HG03457 (cell line): Measurements from ENCODE around the gene GAPDHS.

Experiments
- ATAC-seq: cut with Tn5 transposase; IDR thresholded peaks from one replicate; pipeline ENCODE4 v1.9.1; 2021; ENCODE audit warnings: moderate number of reproducible peaks; ENCODE audit not compliant: unreplicated experiment

Gene GAPDHS

DNA sequence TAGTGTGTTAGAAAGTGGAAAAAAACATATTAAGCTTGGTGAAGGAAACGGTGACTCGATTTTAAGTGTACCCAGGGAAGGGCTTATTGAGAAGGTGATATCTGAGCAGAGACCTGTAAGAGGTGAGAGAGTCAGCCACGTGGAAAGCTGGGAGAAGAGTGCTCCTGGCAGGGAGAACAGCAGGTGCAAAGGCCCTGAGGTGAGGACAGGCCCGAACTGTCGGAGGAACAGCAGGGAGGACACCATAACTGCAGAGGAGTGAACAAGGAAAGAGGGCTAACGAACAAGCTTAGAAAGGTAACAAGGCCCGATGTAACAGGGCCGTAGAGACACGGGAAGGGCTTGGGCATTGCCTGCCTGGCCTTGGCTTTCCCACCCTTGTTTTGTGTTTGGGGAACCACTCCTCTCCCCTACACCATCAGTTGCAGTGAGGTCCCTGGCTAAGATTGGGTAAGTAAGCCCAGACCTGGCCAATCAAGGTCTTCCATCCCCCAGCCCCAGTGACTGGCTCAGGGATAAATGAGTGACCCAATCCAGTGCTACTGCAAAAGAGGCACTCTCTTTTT is 22.9 kb downstream of the GAPDHS start:
- ATAC-seq = no peak

DNA sequence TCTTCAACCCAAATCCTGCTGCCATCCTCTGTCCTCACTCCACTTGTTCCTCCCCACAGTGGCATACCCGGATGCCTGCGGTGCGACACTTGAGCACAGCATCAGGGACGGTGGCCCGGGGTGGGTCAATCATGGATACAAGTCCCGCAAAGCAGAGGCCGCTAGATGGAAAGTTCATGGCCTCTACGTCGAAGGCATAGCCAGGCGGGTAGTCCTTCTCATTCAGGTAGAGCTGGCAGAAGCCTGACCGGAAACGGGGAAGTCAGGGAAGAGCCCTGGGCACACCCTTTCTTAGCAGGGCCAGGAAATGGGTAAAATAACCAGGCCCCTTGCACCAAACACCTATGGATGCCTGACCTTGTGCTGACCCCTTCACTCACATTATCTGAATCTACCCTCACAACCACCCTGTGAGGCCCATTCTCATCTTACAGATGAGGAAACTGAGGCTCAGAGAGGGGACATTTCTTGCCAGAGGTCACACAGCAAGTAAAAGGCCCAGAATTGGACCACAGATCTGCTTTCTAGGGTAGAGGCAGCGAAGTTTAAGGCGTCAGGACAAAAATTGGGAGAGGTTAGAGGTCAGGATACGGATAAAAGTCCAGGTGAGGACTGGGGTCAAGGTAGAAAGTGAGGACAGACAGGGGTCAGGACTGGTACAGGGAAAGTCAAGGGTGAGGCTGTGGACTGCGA is 23.7 kb downstream of the GAPDHS start:
- no peak for ATAC-seq

DNA sequence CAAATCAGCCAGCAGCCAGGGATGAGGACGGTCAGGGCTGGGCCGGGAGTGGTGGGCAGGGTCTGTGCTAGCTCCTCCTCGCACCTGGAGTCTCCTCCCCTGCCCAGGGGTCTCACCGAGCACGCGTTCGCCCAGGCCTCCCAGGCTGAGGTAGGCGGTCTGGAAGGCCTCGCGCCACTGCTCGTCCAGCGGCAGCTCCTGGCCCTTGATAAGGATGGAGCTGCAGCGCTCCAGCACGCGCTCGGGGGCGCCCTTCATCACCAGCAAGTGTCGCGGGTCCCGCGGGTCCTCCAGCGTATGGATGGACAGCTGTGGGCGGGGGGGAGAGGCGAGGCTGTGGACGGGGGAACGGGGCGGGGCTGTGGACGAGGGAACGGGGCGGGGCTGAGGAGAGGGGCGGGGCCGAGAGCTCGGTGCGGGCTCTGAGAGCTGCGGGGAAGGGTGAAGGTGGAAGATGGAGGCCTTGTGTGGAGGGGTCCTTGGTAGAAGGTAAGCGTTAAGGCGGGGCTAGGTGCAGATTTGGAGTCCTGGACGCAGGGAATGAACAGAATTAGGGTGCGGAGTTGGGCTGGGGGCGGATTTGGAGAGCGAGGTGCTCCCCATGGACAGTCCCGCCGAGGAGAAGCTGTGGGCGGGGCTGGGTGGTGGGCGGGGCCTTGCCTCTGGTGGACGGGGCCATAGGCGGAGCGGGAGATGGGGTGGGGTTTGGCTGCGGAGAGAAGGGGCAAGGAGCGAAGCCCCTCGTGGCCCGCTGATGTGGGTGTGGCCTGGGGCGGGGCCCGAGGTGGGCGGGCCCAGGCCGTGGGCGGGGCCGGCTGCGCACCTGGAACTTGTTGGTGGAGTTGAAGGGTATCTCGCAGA is 24.5 kb downstream of the GAPDHS start:
- ATAC-seq = no peak

DNA sequence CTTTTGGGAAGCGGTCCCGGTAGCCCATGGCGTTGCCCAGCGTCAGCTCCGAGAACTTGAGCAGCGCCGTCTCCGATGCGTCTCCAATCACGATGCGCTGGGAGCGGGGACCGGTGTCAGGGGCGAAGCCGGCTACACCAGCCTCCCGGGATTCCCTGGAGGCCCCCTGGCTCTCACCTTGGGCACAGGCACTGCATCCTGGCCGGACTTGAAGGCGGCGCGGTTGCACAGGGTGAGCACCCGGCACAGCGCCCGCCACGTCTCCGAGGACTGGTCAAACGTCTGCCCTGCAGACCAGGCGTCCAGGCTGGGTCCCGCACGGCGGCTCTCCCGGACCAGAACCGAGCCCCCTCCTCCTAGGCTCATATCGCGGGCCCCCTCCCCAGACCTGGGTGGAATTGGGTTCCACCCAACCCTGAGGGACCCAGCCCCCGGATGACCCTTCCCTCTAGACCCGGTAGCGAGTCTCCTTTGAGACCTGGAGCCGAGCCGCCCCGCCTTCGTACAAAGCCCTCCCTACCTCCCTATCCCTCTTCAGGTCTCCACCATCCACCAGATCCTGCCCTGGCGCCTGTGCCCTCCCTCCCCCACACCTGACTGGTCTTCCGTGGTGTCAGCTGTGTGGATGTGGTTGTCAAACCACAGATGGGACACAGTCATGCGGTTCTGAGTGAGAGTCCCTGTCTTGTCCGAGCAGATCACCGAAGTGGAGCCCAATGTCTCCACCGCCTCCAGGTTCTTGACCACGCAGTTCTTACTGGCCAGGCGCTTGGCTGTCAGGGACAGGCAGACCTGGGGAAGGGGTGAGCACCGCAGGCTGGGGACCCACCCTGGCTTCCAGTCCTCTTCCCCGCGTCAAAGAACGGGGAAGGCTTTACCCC is 25.4 kb downstream of the GAPDHS start:
- no peak for ATAC-seq

DNA sequence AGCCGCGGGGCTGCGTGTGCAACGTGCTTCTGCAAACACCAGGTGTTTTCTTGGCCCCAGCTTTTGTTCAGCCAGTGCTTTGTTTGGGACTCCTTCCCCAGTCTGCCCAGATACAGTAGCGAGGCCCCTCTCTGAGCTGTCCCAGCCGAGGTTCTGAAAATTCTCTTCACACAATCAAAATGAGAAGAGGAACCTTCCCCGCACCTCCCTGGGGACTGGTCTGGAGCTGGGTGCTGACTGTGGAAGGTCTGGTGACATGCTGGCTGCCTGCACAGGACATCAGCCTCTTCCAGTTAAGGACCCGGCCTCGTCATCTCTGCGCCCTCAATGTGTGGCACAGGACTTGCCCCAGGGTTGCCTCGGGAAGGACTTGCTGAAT is 26.0 kb downstream of the GAPDHS start:
- no peak for ATAC-seq

DNA sequence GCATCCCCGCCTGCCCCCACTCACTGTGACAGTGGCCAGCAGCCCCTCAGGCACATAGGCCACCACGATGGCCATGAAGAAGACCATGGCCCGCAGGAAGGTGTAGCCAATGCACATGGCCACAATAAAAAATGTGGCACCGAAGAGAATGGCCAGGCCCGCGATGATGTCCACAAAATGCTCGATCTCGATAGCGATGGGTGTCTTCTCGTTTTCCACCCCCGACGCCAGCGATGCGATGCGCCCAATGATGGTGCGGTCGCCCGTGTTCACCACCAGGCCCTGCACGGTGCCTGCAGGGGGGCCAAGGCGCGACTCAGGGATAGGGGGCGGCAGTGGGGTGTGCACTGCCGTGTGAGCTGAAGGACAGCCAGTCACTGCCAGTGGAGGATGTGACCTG is 26.5 kb downstream of the GAPDHS start:
- no peak for ATAC-seq

DNA sequence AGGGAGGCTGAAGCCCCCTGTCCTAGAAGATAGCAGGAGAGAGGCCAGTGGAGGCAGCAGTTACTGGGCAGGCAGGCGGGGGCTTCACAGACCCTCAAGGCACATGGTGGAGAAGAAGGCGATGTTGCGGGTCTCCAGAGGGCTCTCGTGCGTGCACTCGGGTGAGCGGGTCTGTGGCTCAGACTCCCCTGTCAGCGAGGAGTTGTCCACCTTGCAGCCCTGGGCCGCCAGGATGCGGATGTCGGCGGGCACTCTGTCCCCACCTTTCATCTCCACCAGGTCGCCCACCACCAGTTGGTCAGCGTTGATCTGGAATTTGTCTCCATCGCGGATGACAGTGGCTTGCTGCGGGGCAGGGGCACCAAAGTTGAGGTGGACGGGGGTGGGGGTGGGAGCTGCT is 27.0 kb downstream of the GAPDHS start:
- ATAC-seq = no peak

DNA sequence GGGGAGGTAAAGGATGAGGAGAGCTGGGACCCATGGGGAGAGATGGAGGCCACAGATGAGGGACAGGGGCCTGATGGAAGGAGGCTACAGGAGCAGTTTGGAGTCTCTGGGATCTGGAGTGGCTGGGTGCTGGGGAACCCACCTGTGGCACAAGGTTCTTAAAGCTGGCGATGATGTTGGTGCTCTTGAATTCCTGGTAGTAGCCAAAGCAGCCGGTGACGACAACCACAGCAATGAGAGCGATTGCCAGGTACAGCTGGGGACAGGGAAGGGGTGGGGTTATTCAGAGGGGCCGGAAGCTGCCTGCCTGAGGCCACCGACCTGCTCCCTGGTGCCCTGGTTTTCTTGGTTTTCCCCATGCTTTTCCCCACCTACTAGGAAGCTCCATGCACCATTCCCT is 27.4 kb downstream of the GAPDHS start:
- ATAC-seq = no peak

DNA sequence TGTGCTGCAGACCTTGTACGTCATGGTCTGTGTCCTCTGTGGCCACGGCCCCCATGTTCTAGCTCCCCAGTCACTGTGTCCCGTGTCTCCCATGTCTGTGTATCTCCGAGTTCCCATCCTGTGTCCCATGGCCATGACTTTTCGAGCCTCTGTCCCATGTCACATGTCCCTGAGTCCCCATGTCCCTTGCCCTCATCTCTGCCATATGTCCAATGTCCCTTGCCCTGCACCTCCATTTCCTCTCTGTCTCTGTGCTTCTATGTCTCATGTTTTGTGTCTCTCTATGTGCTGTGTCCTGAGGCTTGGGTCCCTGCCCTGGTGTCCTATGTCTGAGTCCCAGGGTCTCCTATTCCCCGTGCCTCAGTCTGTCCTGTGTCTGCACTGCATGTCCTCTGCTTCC is 28.2 kb downstream of the GAPDHS start:
- ATAC-seq = no peak

DNA sequence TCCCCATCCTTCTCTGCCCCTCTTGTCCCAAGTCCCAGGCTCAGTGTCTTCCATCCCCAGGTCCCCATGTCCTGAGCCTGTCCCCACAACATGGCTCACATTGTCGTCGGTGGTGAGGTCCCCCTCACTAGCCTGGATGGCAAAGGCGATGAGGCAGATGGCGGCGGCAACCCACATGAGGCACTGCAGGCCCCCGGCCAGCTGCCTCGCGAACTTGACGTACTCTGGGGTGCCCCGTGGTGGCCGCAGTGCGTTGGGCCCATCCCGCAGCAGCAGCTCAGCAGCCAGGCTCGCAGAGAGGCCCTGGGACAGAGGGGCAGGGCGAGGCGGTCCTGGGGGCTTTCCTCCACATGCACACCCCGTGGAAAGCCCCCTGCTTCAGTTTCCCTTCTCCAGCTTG is 29.1 kb downstream of the GAPDHS start:
- no peak for ATAC-seq

DNA sequence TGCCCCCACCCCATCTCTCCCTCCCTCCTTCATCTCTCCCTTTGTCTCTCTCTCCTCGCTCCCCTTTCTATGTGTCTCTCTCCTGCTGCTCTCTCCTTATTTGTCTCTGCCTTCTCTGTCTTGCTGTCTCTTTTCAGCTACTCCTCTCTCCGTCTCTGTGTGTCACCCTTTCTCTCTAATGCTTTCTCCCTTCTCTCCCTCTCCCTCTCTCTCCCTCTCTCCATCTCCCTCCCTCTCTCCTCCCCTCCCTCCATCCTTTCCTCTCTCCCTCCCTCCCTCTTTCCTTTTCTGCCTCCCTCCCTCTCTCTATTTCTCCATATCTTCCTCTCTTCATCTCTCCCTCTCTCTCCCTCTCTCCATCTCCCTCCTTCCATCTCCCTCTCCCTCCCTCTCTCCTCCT is 29.5 kb downstream of the GAPDHS start:
- no peak for ATAC-seq

DNA sequence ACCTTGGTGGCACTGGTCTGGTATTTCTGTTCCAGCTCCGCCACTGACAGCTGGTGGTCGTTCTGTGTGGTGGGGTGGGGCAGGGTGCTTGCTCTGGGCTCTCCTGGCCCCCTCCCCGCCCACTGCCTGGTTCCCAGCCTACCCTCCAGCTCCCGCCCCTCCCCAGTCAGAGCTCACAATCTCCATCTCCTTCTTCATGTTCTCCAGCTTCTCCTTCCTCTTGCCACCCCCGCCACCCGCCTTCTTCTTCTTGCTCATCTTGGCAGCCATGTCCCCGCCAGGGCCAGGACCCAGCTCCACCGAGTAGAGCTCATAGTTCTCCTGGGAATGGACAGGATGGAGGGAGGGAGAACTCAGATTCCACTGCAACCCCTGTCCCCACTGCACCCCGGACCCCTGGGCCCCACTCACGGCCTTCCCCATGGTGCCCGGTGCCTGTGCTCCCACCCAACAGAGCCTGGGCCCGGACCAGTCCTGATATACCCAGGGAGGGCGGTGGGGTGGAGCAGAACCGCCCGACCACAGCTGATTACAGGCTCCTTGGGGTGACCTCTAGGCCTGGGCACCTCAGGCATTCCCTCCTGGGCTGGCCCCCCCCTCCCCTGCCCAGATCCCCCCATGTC is 30.1 kb downstream of the GAPDHS start, which contains the start of gene ATP4A:
Gene ATP4A, minus strand, starts transcription at position 452 of the 623 bp plus-strand sequence. Its CDS starts 29 bp downstream, at position 423.
- ATAC-seq = no peak

DNA sequence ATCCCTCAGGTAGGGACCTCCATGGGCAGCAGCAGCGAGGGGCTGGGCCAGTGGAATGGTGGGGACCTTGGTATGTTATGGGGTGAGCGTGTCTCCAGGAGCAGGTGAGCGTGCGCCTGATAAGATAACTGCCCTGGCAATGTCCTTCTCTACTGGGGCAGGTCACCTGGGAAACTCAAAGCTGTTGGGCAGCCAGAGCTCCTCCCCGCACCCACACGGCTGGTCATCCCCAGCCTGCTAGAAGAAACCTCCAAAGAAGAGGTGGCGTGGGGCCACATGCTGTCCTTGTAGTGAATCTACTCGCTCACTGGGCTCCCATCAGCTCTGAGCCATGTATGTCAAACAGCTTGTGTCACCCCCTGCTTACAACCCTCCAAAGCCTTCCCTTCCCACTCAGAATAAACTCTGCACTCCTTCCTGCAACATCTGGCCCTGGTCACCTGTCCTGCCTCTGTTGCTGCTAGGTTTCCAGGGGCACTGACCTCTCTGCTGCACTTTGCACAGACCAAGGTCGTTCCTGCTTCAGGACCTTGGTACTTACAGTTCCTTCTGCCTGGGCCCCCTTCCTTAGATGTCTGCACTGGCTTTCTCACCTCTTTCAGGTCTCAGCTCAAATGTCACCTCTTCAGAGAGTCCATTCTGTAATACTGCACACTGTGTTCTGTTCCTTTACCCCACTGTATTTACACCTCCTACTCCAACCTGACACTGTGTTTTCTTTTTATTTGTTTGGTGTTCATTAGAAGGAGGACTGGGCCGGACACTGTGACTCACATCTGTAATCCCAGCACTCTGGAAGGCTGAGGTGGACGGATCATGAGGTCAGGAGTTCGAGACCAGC is 32.0 kb downstream of the GAPDHS start:
- no peak for ATAC-seq

DNA sequence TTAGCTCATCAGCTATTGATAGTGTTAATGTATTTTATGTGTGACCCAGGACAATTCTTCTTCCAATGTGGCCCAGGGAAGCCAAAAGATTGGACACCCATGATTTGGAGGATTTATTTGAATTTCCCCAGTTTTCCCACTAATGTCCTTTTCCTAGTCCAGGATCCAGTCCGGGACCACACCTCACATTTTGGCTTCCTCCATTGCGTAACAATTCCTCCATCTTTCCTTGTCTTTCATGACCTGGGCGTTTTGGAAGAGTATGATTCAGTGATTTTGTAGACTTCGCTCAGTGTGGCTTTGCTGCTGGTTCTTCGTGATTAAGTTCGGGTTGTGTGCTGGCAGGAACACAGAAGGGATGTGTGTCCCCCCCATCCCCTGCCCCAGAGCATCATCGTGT is 33.5 kb downstream of the GAPDHS start:
- no peak for ATAC-seq

DNA sequence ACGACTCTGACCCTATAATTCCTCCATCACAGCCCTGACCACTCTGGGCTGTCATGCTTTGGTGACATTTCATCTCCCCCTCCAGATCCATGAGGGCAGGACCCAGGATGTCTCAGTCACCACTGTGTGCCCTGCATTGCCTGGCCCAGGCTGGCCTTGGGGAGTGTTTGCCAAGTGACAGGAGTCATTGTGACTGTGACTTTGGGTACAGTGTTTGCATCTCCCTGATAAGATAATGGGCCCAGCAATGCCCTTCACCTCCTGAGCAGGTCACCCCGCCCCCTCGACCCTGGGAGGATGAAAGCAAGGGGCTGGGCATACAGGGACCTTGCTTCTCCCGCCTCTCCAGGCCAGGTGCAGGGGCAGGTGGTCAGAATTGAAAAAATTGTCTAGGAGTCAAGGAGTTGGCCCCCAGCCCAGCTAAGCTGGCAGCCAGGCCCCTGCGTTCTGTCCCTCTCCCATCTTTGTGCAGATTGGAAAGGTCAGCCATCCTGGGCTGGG is 36.1 kb downstream of the GAPDHS start:
- no peak for ATAC-seq

DNA sequence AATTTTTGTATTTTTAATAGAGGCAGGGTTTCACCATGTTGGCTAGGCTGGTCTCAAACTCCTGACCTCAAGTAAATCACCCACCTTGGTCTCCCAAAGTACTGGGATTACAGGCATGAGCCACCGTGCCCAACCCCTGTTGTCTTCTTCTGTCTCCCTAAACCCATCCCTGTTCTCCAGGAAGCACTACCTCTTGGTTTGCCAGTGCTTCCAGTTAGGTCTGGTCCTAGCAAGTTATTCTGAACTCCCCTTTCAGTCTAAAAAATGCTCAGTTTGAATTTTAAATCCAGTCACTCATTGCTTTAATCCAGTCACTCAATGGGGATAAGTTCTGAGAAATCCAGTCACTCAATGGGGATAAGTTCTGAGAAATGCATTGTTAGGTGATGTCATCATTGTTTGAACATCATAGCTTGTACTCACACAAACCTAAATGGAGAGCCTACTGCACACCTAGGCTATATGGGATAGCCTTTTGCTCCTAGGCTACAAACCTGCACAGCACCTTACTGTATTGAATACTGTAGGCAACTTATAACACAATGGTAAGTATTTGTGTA is 38.2 kb downstream of the GAPDHS start:
- ATAC-seq = no peak

DNA sequence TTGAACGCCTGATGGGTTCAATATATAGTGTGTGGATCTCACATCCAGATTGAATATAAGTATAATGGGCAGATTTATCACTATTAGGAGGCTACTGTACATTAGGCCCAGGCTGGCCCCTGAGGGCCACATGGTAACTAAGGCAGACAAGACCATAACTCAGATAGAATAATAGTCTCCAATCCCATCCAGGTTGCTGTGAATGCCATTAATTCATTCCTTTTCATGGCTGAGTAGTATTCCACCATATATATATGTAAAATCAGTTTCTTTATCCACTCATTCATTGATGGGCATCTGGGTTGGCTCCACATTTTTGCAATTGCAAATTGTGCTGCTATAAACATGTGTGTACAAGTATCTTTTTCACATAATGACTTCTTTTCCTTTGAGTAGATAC is 44.7 kb downstream of the GAPDHS start:
- no peak for ATAC-seq

DNA sequence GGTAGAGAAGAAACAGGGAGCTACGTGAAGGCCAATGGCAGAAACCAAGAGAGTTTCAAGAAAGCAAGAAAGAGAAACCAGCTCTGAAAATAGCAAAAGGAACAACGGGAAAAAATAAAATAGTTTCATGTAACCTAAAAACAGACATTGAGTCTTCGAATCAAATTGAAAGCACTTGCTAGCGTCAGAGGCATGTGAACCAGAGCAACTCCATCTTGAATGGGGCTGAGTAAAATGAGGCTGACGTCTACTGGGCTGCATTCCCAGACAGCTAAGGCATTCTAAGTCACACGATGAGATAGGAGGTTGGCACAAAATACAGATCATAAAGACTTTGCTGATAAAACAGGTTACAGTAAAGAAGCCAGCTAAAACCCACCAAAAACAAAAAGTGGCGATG is 45.5 kb downstream of the GAPDHS start:
- ATAC-seq = no peak

DNA sequence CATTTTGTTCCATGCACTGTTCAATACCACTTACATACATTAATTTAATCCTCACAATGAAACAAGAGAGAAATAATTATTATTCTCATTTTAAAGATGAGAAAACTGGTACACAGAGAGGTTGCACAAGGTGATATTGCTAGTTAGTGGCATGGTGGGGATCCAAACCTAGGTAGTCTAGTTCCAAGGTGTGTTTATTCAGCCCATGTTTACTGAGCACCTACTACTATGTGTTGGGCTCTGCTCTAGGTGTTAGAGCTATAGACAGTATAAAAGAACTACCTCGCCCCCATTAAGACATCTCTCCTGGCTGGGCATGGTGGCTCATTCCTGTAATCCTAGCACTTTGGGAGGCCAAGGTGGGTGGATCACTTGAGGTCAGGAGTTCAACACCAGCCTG is 49.5 kb downstream of the GAPDHS start:
- no peak for ATAC-seq
